ENCODE measurements around the gene FZR1.
A peak's percentile ranks its signal among the peaks of the same experiment; 100 is the strongest.

FZR1 gene

DNA sequence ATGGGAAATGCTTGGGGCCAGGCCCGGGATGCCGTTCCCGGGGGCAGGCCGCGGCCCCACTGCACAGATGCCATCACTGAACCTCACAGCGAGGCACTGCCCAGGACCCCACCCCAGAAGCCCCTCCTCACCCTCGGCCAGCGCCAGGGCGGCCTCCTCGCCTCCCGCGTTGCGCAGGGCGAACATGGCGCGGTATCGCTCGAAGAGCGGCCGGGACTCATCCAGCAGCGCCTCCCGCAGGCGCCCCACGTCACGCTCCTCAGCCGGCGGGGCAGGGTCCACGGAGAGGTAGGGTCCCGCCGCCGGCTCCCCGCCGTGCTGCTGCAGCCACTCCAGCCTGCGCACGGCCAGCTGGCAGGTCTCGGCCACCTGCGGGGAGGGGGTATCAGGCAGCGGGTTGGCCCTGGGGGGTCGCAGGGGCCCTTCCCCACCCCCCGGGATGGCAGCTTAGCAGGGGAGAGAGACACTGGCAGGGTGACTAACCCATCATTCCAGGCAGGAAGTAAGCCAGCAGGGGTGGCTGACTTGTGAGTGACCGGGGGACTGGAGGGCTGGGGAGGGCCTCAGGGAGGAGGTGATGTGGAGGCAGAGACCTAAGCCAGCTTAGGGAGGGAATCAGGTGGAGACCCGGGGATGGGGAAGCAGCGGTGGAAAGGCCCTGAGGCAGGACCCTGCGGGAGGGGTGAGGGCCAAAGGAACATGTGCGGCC lies 13.8 kb upstream of the FZR1 start:
- no peaks in the 10 kb centered on the region for H3K27me3 ChIP-seq (ENCODE audit: control insufficient read depth, insufficient read depth, low read length)
- no peaks in the 10 kb centered on the region for H3K9me3 ChIP-seq (replicated peaks; ENCODE audit: low read length)
- no peaks in the 10 kb centered on the region for H3K4me1 ChIP-seq (ENCODE audit: control insufficient read depth, insufficient read depth, low read length)
- peaks cover 45% of the 10 kb centered on the region for H3K36me3 ChIP-seq (ENCODE audit: insufficient read depth, low read length)
- H3K9ac ChIP-seq (ENCODE audit: low read depth, low read length) = no peak overlapping the region
- no peak overlapping the region for H3K4me2 ChIP-seq (ENCODE audit: low read length)
- no peak overlapping the region for H3K4me3 ChIP-seq (ENCODE audit: low read length)

DNA sequence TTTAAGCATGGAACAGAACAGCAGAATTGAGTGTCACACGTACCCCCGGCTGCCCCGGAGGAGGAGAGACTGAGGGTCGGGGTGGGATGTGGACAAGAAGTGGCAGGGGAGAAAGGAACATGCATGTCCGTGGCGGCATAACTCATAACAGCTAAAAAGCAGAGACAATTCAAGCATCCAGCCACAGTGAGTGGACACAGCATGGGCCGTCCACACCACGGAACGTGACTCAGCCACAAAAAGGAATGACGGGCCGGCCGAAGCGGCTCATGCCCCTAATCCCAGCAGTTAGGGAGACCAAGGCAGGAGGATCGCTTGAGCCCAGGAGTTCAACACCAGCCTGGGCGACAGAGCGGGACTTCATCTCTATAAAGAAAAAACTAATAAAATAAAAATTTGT lies 13.2 kb upstream of the FZR1 start:
- H3K36me3 ChIP-seq (ENCODE audit: insufficient read depth, low read length) = peaks cover 49% of the 10 kb centered on the region
- no peaks in the 10 kb centered on the region for H3K9me3 ChIP-seq (replicated peaks; ENCODE audit: low read length)
- no peak overlapping the region for H3K9ac ChIP-seq (ENCODE audit: low read depth, low read length)
- no peaks in the 10 kb centered on the region for H3K27me3 ChIP-seq (ENCODE audit: control insufficient read depth, insufficient read depth, low read length)
- H3K4me1 ChIP-seq (ENCODE audit: control insufficient read depth, insufficient read depth, low read length) = no peaks in the 10 kb centered on the region
- H3K4me2 ChIP-seq (ENCODE audit: low read length) = no peak overlapping the region
- no peak overlapping the region for H3K4me3 ChIP-seq (ENCODE audit: low read length)

GRCh38 chr19:3493651-3494050 lies 12.5 kb upstream of the FZR1 start:
- H3K36me3 ChIP-seq (ENCODE audit: insufficient read depth, low read length) = peaks cover 49% of the 10 kb centered on the region
- no peaks in the 10 kb centered on the region for H3K9me3 ChIP-seq (replicated peaks; ENCODE audit: low read length)
- H3K27me3 ChIP-seq (ENCODE audit: control insufficient read depth, insufficient read depth, low read length) = no peaks in the 10 kb centered on the region
- H3K9ac ChIP-seq (ENCODE audit: low read depth, low read length) = no peak overlapping the region
- no peaks in the 10 kb centered on the region for H3K4me1 ChIP-seq (ENCODE audit: control insufficient read depth, insufficient read depth, low read length)
- H3K4me2 ChIP-seq (ENCODE audit: low read length) = no peak overlapping the region
- H3K4me3 ChIP-seq (ENCODE audit: low read length) = no peak overlapping the region

- Histone ChIP-seq H3K4me1 (ENCODE audit: control insufficient read depth, insufficient read depth, low read length) (no peaks in the 10 kb centered on the region), H3K4me3 (ENCODE audit: low read length) (no peak overlapping the region), H3K36me3 (ENCODE audit: insufficient read depth, low read length) (peaks cover 49% of the 10 kb centered on the region), H3K4me2 (ENCODE audit: low read length) (no peak overlapping the region), H3K27me3 (ENCODE audit: control insufficient read depth, insufficient read depth, low read length) (no peaks in the 10 kb centered on the region), H3K9ac (ENCODE audit: low read depth, low read length) (no peak overlapping the region), H3K9me3 (replicated peaks; ENCODE audit: low read length) (no peaks in the 10 kb centered on the region)
Measured at GRCh38 chr19:3494051-3494450, 12.1 kb upstream of the FZR1 start.

DNA sequence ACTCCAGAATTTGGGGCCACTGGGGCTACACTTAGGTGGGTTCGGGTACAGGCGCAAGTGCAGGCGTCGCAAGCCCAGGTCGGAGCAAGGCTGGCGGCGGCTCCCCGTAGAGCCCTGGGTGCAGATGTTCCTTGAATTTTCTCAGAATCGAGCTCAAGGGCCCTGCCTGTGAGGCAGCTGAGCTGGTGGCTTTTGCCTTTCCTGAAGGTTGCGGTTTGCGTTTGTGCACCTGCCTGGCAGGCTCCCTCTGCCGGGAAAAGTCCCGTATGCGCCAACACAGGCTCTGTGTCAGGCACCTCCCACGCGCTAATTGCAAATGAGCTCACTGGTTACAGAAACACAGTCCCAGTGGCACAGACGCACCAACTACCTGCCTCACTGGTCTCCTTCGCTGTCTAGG lies 11.6 kb upstream of the FZR1 start:
- no peaks in the 10 kb centered on the region for H3K27me3 ChIP-seq (ENCODE audit: control insufficient read depth, insufficient read depth, low read length)
- H3K36me3 ChIP-seq (ENCODE audit: insufficient read depth, low read length) = peaks cover 49% of the 10 kb centered on the region
- H3K9me3 ChIP-seq (replicated peaks; ENCODE audit: low read length) = no peaks in the 10 kb centered on the region
- peaks cover under 1% of the 10 kb centered on the region for H3K4me1 ChIP-seq (ENCODE audit: control insufficient read depth, insufficient read depth, low read length)
- no peak overlapping the region for H3K9ac ChIP-seq (ENCODE audit: low read depth, low read length)
- no peak overlapping the region for H3K4me2 ChIP-seq (ENCODE audit: low read length)
- no peak overlapping the region for H3K4me3 ChIP-seq (ENCODE audit: low read length)

DNA sequence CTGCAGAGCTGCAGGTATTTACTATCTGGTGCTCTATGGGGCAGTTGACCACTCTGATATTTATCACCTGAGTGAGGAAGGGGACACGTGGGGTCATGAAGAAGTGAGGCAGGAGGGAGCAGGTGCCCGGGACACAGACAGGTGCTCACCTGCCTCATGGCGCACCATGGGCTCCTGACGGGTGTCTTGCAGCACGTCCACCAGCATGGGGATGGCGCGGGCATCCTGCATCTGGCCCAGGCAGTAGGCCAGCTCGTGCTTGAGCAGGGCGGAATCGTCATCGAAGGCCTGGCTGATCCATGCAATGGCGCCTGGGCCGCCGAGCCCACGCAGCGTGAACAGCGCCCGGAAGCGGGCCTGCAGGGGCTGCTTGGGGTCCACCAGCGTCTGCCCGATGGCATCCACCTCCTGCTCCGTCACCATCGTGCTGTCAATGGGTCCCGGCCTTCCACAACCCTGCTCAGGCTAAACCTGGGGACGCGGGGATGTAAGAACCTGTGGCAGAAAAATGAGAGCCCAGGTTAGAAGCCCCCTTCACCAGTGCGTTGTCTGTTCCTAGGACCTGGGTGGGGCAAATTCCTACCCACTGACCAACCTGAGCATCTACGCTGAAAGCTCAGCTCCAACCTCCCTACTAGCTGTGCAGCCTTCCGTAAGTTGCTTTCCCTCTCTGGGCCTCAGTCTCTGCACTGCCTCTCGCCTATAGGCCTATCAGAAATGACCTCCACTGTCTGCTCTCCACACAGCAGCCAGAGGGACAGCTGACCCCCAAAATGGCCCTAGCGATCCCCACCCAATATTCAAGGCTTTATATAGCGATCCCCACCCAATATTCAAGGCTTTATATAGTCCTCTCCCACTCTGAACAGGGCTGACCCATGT lies 9.5 kb upstream of the FZR1 start:
- no peaks in the 10 kb centered on the region for H3K9me3 ChIP-seq (replicated peaks; ENCODE audit: low read length)
- H3K4me3 ChIP-seq (ENCODE audit: low read length) = no peak overlapping the region
- no peak overlapping the region for H3K9ac ChIP-seq (ENCODE audit: low read depth, low read length)
- no peaks in the 10 kb centered on the region for H3K27me3 ChIP-seq (ENCODE audit: control insufficient read depth, insufficient read depth, low read length)
- H3K36me3 ChIP-seq (ENCODE audit: insufficient read depth, low read length) = peaks cover 45% of the 10 kb centered on the region
- H3K4me1 ChIP-seq (ENCODE audit: control insufficient read depth, insufficient read depth, low read length) = peaks cover 4% of the 10 kb centered on the region
- H3K4me2 ChIP-seq (ENCODE audit: low read length) = no peak overlapping the region

- Histone ChIP-seq H3K9ac (ENCODE audit: low read depth, low read length) (no peak overlapping the region), H3K9me3 (replicated peaks; ENCODE audit: low read length) (no peaks in the 10 kb centered on the region), H3K4me3 (ENCODE audit: low read length) (no peak overlapping the region), H3K27me3 (ENCODE audit: control insufficient read depth, insufficient read depth, low read length) (no peaks in the 10 kb centered on the region), H3K4me2 (ENCODE audit: low read length) (no peak overlapping the region), H3K4me1 (ENCODE audit: control insufficient read depth, insufficient read depth, low read length) (peaks cover 4% of the 10 kb centered on the region), H3K36me3 (ENCODE audit: insufficient read depth, low read length) (peaks cover 38% of the 10 kb centered on the region)
Measured at GRCh38 chr19:3497757-3498520, 8.2 kb upstream of the FZR1 start.

GRCh38 chr19:3499738-3500428 lies 6.2 kb upstream of the FZR1 start:
- peak overlapping the region; percentile 75 for H3K4me3 ChIP-seq (ENCODE audit: low read length)
- peak overlapping the region; percentile 89 for H3K4me2 ChIP-seq (ENCODE audit: low read length)
- H3K36me3 ChIP-seq (ENCODE audit: insufficient read depth, low read length) = peaks cover 24% of the 10 kb centered on the region
- H3K9me3 ChIP-seq (replicated peaks; ENCODE audit: low read length) = no peaks in the 10 kb centered on the region
- H3K4me1 ChIP-seq (ENCODE audit: control insufficient read depth, insufficient read depth, low read length) = peaks cover 4% of the 10 kb centered on the region
- peak overlapping the region; percentile 94 for H3K9ac ChIP-seq (ENCODE audit: low read depth, low read length)
- H3K27me3 ChIP-seq (ENCODE audit: control insufficient read depth, insufficient read depth, low read length) = no peaks in the 10 kb centered on the region

DNA sequence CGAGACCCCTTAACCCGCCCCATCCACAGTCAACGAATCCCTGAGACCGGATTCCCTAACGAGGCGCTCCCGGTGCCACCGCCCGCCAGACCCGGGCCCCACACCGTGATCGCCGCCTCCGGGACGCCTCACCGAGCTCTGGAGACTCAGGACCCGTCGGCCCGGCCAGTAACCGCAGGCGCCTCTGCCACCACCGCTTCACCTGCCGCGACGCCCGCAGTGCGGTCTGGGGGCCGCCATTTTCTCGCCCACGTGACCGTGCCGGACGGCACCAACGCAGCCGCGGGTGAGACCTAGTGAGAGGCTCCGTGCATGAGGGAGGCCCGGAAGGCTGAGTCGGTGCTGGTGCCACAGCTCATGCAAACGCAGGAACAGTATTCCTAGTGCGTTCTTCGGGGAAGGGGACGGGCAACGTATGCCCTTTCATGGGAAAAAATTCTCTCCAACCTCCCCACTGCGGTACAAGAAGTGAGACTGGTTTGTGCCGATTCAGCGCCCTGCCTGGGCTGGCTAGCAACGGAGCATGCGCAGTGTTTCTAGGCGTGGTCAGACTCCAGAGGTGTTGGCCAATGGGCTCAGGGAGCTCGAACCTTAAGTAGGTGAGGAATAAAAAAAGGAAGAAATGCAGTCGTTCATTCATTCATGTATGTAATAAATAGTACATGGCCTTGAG lies 5.5 kb upstream of the FZR1 start, which contains the start of gene DOHH:
Gene DOHH (minus strand): TSS at position 246 of the 673 bp plus-strand sequence. CDS start 3,860 bp downstream, outside the sequence.
- H3K4me1 ChIP-seq (ENCODE audit: control insufficient read depth, insufficient read depth, low read length) = peaks cover 7% of the 10 kb centered on the region
- H3K4me3 ChIP-seq (ENCODE audit: low read length) = peak within 1 kb of the TSS; percentile 75
- H3K27me3 ChIP-seq (ENCODE audit: control insufficient read depth, insufficient read depth, low read length) = no peaks in the 10 kb centered on the region
- peak within 1 kb of the TSS; percentile 89 for H3K4me2 ChIP-seq (ENCODE audit: low read length)
- H3K36me3 ChIP-seq (ENCODE audit: insufficient read depth, low read length) = peaks cover 20% of the 10 kb centered on the region
- H3K9me3 ChIP-seq (replicated peaks; ENCODE audit: low read length) = no peaks in the 10 kb centered on the region
- H3K9ac ChIP-seq (ENCODE audit: low read depth, low read length) = peak within 1 kb of the TSS; percentile 94

- Histone ChIP-seq H3K27me3 (ENCODE audit: control insufficient read depth, insufficient read depth, low read length) (no peaks in the 10 kb centered on the region), H3K4me3 (ENCODE audit: low read length) (no peak overlapping the region), H3K36me3 (ENCODE audit: insufficient read depth, low read length) (peaks cover 8% of the 10 kb centered on the region), H3K4me1 (ENCODE audit: control insufficient read depth, insufficient read depth, low read length) (peaks cover 9% of the 10 kb centered on the region), H3K9ac (ENCODE audit: low read depth, low read length) (no peak overlapping the region), H3K9me3 (replicated peaks; ENCODE audit: low read length) (no peaks in the 10 kb centered on the region), H3K4me2 (ENCODE audit: low read length) (no peak overlapping the region)
Measured at GRCh38 chr19:3501780-3502179, 4.3 kb upstream of the FZR1 start.
